GM23338 (cell line): Measurements from ENCODE around the gene ZNF627. TPM values are rescaled to one million over a fixed set of nuclear protein-coding genes. Genes with fewer than 3 reads are reported as not detected.
"Not testable (repeated sequence)": the region's sequence is repeated elsewhere in the genome, so short reads cannot be mapped to it uniquely, and the experiment has no call there.

Experiments
- ATAC-seq: fragments of 200-7000 bp; cut with Tn5 transposase; 3 replicates; pipeline ENCODE4 v1.9.1; 2020
- DNase-seq: peaks from one replicate; pipeline ENCODE4 v3.0.0-alpha.2; 2015; ENCODE audit warnings: low spot score
- H2AFZ ChIP-seq: fragments of 200-600 bp; sonication (generic); 2 replicates; pipeline ENCODE4 v1.8.0; 2016; ENCODE audit warnings: antibody characterized with exemption, mild to moderate bottlenecking, moderate library complexity
- H3F3A ChIP-seq: fragments of 200-600 bp; sonication (generic); replicated peaks from 2 replicates; pipeline ENCODE4 v1.8.0; 2017; ENCODE audit warnings: antibody characterized with exemption, mixed run types, low read depth
- H3K27ac ChIP-seq: fragments of 200-600 bp; sonication (generic); 2 replicates; pipeline ENCODE4 v1.6.1; 2016; ENCODE audit warnings: low read depth
- H3K27me3 ChIP-seq: fragments of 200-600 bp; sonication (generic); 2 replicates; pipeline ENCODE4 v1.8.0; 2016; ENCODE audit warnings: mild to moderate bottlenecking, mixed run types, moderate library complexity; ENCODE audit not compliant: insufficient read depth
- H3K36me3 ChIP-seq: fragments of 200-600 bp; sonication (generic); 2 replicates; pipeline ENCODE4 v1.8.0; 2016; ENCODE audit warnings: mild to moderate bottlenecking; ENCODE audit not compliant: insufficient read depth
- H3K4me1 ChIP-seq: fragments of 200-600 bp; sonication (generic); 2 replicates; pipeline ENCODE4 v1.8.0; 2016; ENCODE audit warnings: mild to moderate bottlenecking, moderate library complexity; ENCODE audit not compliant: insufficient read depth
- H3K4me2 ChIP-seq: fragments of 200-600 bp; sonication (generic); 2 replicates; pipeline ENCODE4 v1.7.1; 2017; ENCODE audit warnings: mixed run types
- H3K4me3 ChIP-seq: fragments of 200-600 bp; sonication (generic); 2 replicates; pipeline ENCODE4 v1.6.1; 2016; ENCODE audit warnings: mixed run types
- H3K79me2 ChIP-seq: fragments of 200-600 bp; sonication (generic); replicated peaks from 2 replicates; pipeline ENCODE4 v1.8.0; 2017; ENCODE audit warnings: mild to moderate bottlenecking; ENCODE audit not compliant: insufficient read depth
- H3K9me2 ChIP-seq: fragments of 200-600 bp; sonication (generic); 2 replicates; pipeline ENCODE4 v1.8.0; 2017; ENCODE audit not compliant: insufficient read depth
- H4K20me1 ChIP-seq: fragments of 200-600 bp; sonication (generic); replicated peaks from 2 replicates; pipeline ENCODE4 v1.8.0; 2017; ENCODE audit warnings: mild to moderate bottlenecking; ENCODE audit not compliant: insufficient read depth
- H3K27ac Mint-ChIP-seq: 2 replicates; pipeline ENCODE4 v1.8.0; 2020; ENCODE audit warnings: inconsistent platforms, mild to moderate bottlenecking, moderate library complexity, mixed read lengths
- H3K27me3 Mint-ChIP-seq: 3 replicates; pipeline ENCODE4 v1.8.0; 2022; ENCODE audit warnings: low read depth, mild to moderate bottlenecking, moderate library complexity, mixed read lengths, inconsistent platforms; ENCODE audit not compliant: insufficient read depth, poor library complexity
- H3K36me3 Mint-ChIP-seq: 3 replicates; pipeline ENCODE4 v1.8.0; 2021; ENCODE audit warnings: low read depth, mild to moderate bottlenecking, inconsistent platforms, moderate library complexity, mixed read lengths
- H3K4me1 Mint-ChIP-seq: 3 replicates; pipeline ENCODE4 v1.8.0; 2020; ENCODE audit warnings: mild to moderate bottlenecking, inconsistent platforms, mixed read lengths
- H3K4me3 Mint-ChIP-seq: 3 replicates; pipeline ENCODE4 v1.8.0; 2021; ENCODE audit warnings: moderate library complexity, mild to moderate bottlenecking, inconsistent platforms, mixed read lengths
- H3K9me3 Mint-ChIP-seq: 3 replicates; pipeline ENCODE4 v1.8.0; 2020; ENCODE audit warnings: moderate library complexity, mild to moderate bottlenecking, inconsistent platforms, mixed read lengths
- CREB1 ChIP-seq: fragments of 250-450 bp; sonication (Bioruptor Pico); IDR thresholded peaks from 2 replicates; pipeline ENCODE4 v1.5.0; 2020; ENCODE audit warnings: low read depth, mild to moderate bottlenecking, moderate library complexity
- CTCF ChIP-seq, 2 experiments: fragments of 200-600 bp in 1 of 2; sonication (generic) in 1 of 2; conservative IDR thresholded peaks; 2 replicates each; pipeline versions ENCODE4 v1.5.1 to v1.6.1; 2016 to 2017; ENCODE audit warnings: antibody characterized with exemption in 2 of 2, low read depth in 2 of 2, mild to moderate bottlenecking in 2 of 2, moderate library complexity in 1 of 2
- ETS1 ChIP-seq: IDR thresholded peaks from 2 replicates; pipeline ENCODE4 v1.6.1; 2016; ENCODE audit warnings: antibody characterized with exemption
- EZH2 ChIP-seq: fragments of 200-600 bp; sonication (generic); IDR thresholded peaks from one replicate; pipeline ENCODE4 v1.8.0; 2017; ENCODE audit warnings: antibody characterized with exemption, mild to moderate bottlenecking, low read depth; ENCODE audit not compliant: unreplicated experiment
- EZH2phosphoT487 ChIP-seq: fragments of 200-600 bp; sonication (generic); IDR thresholded peaks from one replicate; pipeline ENCODE4 v1.8.1; 2018; ENCODE audit warnings: antibody characterized with exemption; ENCODE audit not compliant: unreplicated experiment
- JUNB ChIP-seq: IDR thresholded peaks from one replicate; pipeline ENCODE4 v1.6.1; 2016; ENCODE audit warnings: antibody characterized with exemption; ENCODE audit not compliant: unreplicated experiment
- NANOG ChIP-seq: IDR thresholded peaks from 2 replicates; pipeline ENCODE4 v1.6.1; 2016; ENCODE audit warnings: antibody characterized with exemption, borderline replicate concordance
- POLR2AphosphoS5 ChIP-seq: IDR thresholded peaks from 2 replicates; pipeline ENCODE4 v1.6.1; 2016; ENCODE audit warnings: antibody characterized with exemption, low read depth
- REST ChIP-seq: IDR thresholded peaks from one replicate; pipeline ENCODE4 v1.6.1; 2018; ENCODE audit warnings: antibody characterized with exemption; ENCODE audit not compliant: unreplicated experiment
- STAT1 ChIP-seq: IDR thresholded peaks from one replicate; pipeline ENCODE4 v1.6.1; 2016; ENCODE audit warnings: antibody characterized with exemption; ENCODE audit not compliant: unreplicated experiment
- ZNF114 ChIP-seq: fragments of 250-450 bp; sonication (Bioruptor Pico); IDR thresholded peaks from 2 replicates; pipeline ENCODE4 v1.5.0; 2020; ENCODE audit warnings: mild to moderate bottlenecking, moderate library complexity
- polyA plus RNA-seq: library from polyadenylated mRNA; unstranded; fragments of >200 nt; fragmentation: Nextera tagmentation; extraction: Ambion mirVana; gene quantifications from 2 replicates; pipeline ENCODE4 v1.2.1, GENCODE V29; 2016
- total RNA-seq: library from RNA; depleted of rRNA; stranded (reverse); fragments of >200 nt; shearing (Covaris generic); gene quantifications from 2 replicates; pipeline ENCODE4 v1.2.3, GENCODE V29; 2014

The ZNF627 gene
- total and polyA plus RNA-seq, 2 experiments from 2014 or later: 9.0 to 15.4 TPM

DNA sequence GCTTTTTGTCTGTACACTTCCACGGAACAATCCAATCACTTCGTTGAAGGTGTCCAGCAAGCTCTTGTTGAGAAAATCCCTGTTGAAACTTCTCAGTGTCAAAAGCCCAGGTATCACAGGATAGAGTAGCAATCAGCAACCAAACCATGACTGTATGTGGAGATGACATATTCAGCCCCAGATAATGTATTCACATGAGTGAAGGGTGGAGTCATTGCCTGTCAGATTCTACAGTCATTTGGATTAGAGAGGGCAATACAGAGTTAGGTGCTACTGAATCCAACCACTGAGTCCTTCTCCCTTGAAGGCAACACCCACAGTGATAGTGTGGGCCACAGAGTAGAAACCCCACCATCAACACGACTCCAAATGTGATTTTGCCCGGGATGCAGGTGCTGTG is 23.3 kb downstream of the ZNF627 start (continued):
- no peak for TF ChIP-seq EZH2
- no peak for TF ChIP-seq REST
- no peak for TF ChIP-seq ETS1
- no peak for TF ChIP-seq ZNF114 (CRISPR knock-in tag)
- no peak for TF ChIP-seq NANOG
- no peak for TF ChIP-seq EZH2phosphoT487

GRCh38 chr19:11622401-11622800 is 25.1 kb downstream of the ZNF627 start:
- not testable (repeated sequence) for ATAC-seq, H3K4me3 Mint-ChIP-seq, H3K79me2 ChIP-seq, H3K4me3 ChIP-seq, H3K9me2 ChIP-seq, H3F3A ChIP-seq, H3K27ac Mint-ChIP-seq, H3K4me2 ChIP-seq, H3K27ac ChIP-seq, H2AFZ ChIP-seq, DNase-seq, H4K20me1 ChIP-seq
- peaks cover 11% of the 10 kb centered on the region for H3K9me3 Mint-ChIP-seq
- peaks cover 40% of the 10 kb centered on the region for H3K36me3 Mint-ChIP-seq
- peaks cover 16% of the 10 kb centered on the region for H3K4me1 Mint-ChIP-seq
- H3K4me1 ChIP-seq: peaks cover 27% of the 10 kb centered on the region
- H3K36me3 ChIP-seq: peaks cover 16% of the 10 kb centered on the region
- H3K27me3 ChIP-seq: peaks cover 28% of the 10 kb centered on the region
- peaks cover 15% of the 10 kb centered on the region for H3K27me3 Mint-ChIP-seq

- ATAC-seq: no peak
- Histone ChIP-seq H3K79me2 (no peaks in the 10 kb centered on the region), H2AFZ (peak overlapping the region; percentile 48; the same call in 1 of the 2 replicates), H4K20me1 (no peaks in the 10 kb centered on the region; the same call in none of the 2 replicates), H3K9me2 (no peaks in the 10 kb centered on the region), H3K4me3 (peak overlapping the region; percentile 52), H3K27me3 (peaks cover 28% of the 10 kb centered on the region), H3K36me3 (0 out of 2 replicates have a peak, but pooled peaks cover 3% of the 10 kb centered on the region), H3F3A (peaks cover 8% of the 10 kb centered on the region), H3K4me2 (peak overlapping the region; percentile 80), H3K4me1 (peaks cover 27% of the 10 kb centered on the region), H3K27ac (no peak overlapping the region)
- Mint-ChIP-seq H3K4me3 (peak overlapping the region; percentile 76), H3K9me3 (no peaks in the 10 kb centered on the region; the same call in 1 of the 3 replicates), H3K4me1 (peaks cover 16% of the 10 kb centered on the region), H3K27me3 (peaks cover 15% of the 10 kb centered on the region), H3K36me3 (peaks cover 24% of the 10 kb centered on the region), H3K27ac (no peak overlapping the region)
- DNase-seq: no peak
- TF ChIP-seq POLR2AphosphoS5 (no peak), ZNF114 (CRISPR knock-in tag) (no peak), JUNB (no peak), CTCF (conservative IDR thresholded peaks at IDR 0.05; ENCODE audit: low read depth in 2 of 2) (no peak), STAT1 (no peak), CREB1 (no peak)
These were observed 26.8 kb downstream of the ZNF627 start for GRCh38 chr19:11624069-11624463.
